ENCODE results near the gene SMAP1.
"Not testable (repeated sequence)": the region's sequence is repeated elsewhere in the genome, so short reads cannot be mapped to it uniquely, and the experiment has no call there.

Gene SMAP1

GRCh38 chr6:70742462-70742861, 74.8 kb downstream of the SMAP1 start:
- not testable (repeated sequence) for DNase-seq

- no peak for DNase-seq
Measured at GRCh38 chr6:70753870-70754380, 86.2 kb downstream of the SMAP1 start.

GRCh38 chr6:70758883-70759282, 91.2 kb downstream of the SMAP1 start:
- no peak for DNase-seq

GRCh38 chr6:70763754-70764510, 96.2 kb downstream of the SMAP1 start:
- no peak for DNase-seq

GRCh38 chr6:70764706-70765105, 97.0 kb downstream of the SMAP1 start:
- DNase-seq, result no peak

GRCh38 chr6:70771351-70771750, 103.7 kb downstream of the SMAP1 start:
- not testable (repeated sequence) for DNase-seq

- no peak for DNase-seq
Measured at GRCh38 chr6:70779934-70780333, 112.3 kb downstream of the SMAP1 start.

- DNase-seq, result no peak
Measured at GRCh38 chr6:70790483-70791224, 123.0 kb downstream of the SMAP1 start.

GRCh38 chr6:70797625-70798024, 129.9 kb downstream of the SMAP1 start:
- DNase-seq, result no peak

GRCh38 chr6:70806086-70806485, 138.4 kb downstream of the SMAP1 start:
- no peak for DNase-seq

- DNase-seq, result no peak
Measured at GRCh38 chr6:70811788-70812187, 144.1 kb downstream of the SMAP1 start.

- no peak for DNase-seq
Measured at GRCh38 chr6:70813885-70814284, 146.2 kb downstream of the SMAP1 start.

- DNase-seq, result no peak
Measured at GRCh38 chr6:70819646-70820045, 152.0 kb downstream of the SMAP1 start.

GRCh38 chr6:70820778-70821177, 153.1 kb downstream of the SMAP1 start:
- no peak for DNase-seq

- DNase-seq, result no peak
Measured at GRCh38 chr6:70821751-70822150, 154.1 kb downstream of the SMAP1 start.

GRCh38 chr6:70823651-70824050, 156.0 kb downstream of the SMAP1 start:
- no peak for DNase-seq

- no peak for DNase-seq
Measured at GRCh38 chr6:70831427-70831826, 163.7 kb downstream of the SMAP1 start.

- DNase-seq, result no peak
Measured at GRCh38 chr6:70834520-70834919, 166.8 kb downstream of the SMAP1 start.

GRCh38 chr6:70838907-70839285, 171.2 kb downstream of the SMAP1 start:
- DNase-seq, result no peak

- no peak for DNase-seq
Measured at GRCh38 chr6:70839286-70840266, 171.9 kb downstream of the SMAP1 start.

GRCh38 chr6:70841112-70841511, 173.4 kb downstream of the SMAP1 start:
- no peak for DNase-seq

- DNase-seq, result no peak
Measured at GRCh38 chr6:70842541-70842940, 174.9 kb downstream of the SMAP1 start.

- no peak for DNase-seq
Measured at GRCh38 chr6:70843328-70843918, 175.7 kb downstream of the SMAP1 start.
